Omental fat pad (tissue), 4 donors: ENCODE results near the gene CRYL1. TPM values are rescaled to one million over a fixed set of nuclear protein-coding genes. Genes with fewer than 3 reads are reported as not detected.

ENCODE experiments used
- ATAC-seq: fragments of 150-250 bp; one replicate; pipeline ENCODE4 v1.9.1; 2016; ENCODE audit warnings: mild to moderate bottlenecking, moderate library complexity; ENCODE audit not compliant: low FRiP score
- DNase-seq: peaks from one replicate; pipeline ENCODE4 v3.0.0-alpha.2; 2019; ENCODE audit warnings: low spot score
- CTCF ChIP-seq, 3 donors: fragments of 450-650 bp; IDR thresholded peaks; one replicate each; pipeline ENCODE4 v1.5.1; 2016 to 2017; ENCODE audit warnings: antibody characterized with exemption in 3 of 3, mild to moderate bottlenecking in 3 of 3, moderate library complexity in 2 of 3
- total RNA-seq, 4 donors: library from RNA; depleted of rRNA; stranded (reverse); fragments of >200 nt; gene quantifications; one replicate each; pipeline ENCODE4 v1.1.0, GENCODE V29; 2016

CRYL1 gene
- total RNA-seq, 4 donors from 2014 or later, result 30.3 to 42.2 (median 35.3) TPM

- ATAC-seq, result no peak
- no peak for TF ChIP-seq CTCF (IDR thresholded peaks at IDR 0.05)
- no peak for DNase-seq
Observed at GRCh38 chr13:20466371-20466770, 59.3 kb downstream of the CRYL1 start.

DNA sequence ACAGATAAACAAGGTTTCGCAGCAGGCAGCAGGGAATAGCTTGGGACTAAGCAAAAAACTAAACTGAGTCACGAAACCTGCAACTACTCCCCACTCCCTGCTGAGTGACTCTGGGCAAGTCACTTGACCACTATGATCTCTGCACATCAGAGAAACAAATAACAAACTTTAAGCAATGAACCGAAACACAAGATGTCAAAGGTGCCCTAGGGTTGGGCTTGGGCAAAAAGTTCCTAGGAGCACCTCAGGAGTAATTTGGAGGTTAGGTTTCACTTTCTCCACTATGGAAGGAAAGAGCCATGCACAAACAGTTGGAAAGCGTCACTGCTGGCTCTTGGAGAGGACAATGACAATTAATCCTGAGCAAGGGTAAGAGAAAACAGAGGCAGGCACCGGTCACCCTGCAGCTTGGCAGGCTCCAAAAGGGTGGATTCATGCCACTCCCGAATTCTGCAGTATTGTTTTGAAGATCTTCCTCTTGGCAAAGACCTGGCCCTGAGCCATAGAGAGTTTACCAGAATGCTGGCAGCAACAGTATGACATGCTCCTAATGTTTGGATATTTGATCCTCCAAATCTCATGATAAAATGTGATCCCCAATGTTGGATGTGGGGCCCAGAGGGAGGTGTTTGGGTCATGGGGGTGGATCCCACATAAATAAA is 60.3 kb downstream of the CRYL1 start:
- DNase-seq (no peak), ATAC-seq (no peak)
- TF ChIP-seq CTCF (IDR thresholded peaks at IDR 0.05), result no peak

DNA sequence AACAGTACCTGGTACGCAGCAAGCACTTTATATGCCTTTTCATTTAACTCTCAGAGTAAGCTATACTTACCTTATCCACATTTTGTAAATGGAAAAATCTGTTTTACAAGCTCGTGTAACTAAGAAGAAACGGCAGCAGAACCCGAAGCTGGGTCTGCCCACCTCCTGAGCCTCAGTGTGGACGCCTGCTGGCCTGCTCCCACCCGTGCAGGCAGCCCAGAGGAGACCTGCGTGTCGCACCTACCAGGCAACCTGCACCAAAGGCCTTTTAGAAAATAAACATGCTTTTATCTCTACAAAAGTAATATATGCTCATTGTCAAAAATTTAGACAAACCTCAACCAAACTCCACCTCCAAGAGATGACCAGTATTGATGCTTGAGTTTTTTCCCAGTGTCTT is 62.7 kb downstream of the CRYL1 start:
- TF ChIP-seq CTCF (IDR thresholded peaks at IDR 0.05), result no peak
- ATAC-seq (no peak), DNase-seq (no peak)

DNA sequence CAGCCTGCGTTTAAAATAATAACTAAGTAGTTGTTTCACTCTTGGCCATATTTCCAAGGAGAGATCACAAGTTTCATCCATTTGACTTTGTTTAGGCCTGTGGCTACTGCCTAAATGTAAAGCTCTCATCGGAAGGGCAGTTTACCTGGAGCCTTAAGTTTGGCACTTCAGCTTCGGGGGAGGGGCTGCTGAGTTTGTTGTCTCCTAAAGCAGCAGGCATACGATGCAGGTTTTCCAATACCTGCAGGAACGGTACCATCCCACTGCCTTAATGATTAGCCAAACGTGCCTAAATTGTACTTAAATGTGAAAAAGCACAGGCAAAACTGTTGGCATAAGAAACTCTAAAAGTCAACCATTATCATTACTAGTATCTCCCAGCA is 63.1 kb downstream of the CRYL1 start:
- no peak for ATAC-seq
- TF ChIP-seq CTCF (IDR thresholded peaks at IDR 0.05), result no peak
- DNase-seq, result no peak

- TF ChIP-seq CTCF (IDR thresholded peaks at IDR 0.05), result no peak
- peak; percentile 44 for ATAC-seq
- no peak for DNase-seq
Observed at GRCh38 chr13:20461860-20462532, 63.7 kb downstream of the CRYL1 start.

GRCh38 chr13:20461481-20461859 is 64.2 kb downstream of the CRYL1 start:
- ATAC-seq, result peak; percentile 79
- TF ChIP-seq CTCF (IDR thresholded peaks at IDR 0.05), result no peak

DNA sequence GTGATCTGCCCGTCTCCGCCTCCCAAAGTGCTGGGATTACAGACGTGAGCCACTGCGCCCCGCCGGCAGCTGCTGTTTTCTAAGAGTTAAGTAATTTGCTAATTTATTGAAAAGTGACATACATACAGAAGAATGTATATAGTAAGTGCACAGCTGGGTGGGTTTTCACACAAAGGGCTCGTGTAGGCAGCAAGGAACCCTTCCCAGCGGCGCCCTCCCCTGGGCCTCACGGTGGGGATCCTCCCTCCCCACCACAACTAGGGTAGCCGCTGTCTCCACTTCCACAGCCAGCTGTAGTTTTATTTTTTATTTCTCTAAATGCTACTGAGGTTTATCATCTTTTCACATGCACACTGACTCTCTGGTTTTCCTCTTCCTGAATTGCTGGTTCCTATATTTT is 64.9 kb downstream of the CRYL1 start:
- ATAC-seq, result no peak

More at GRCh38 chr13:20461481-20461859, 64.2 kb downstream of the CRYL1 start:
- no peak for DNase-seq

More for the DNA sequence above, 64.9 kb downstream of the CRYL1 start:
- DNase-seq, result no peak
- TF ChIP-seq CTCF (IDR thresholded peaks at IDR 0.05), result no peak
